ENCODE data around the gene TIMP2. TPM values are rescaled to one million over a fixed set of nuclear protein-coding genes. Genes with fewer than 3 reads are reported as not detected.

The TIMP2 gene
- total and polyA plus RNA-seq, 4 donors: 47.5 to 176 (median 91.9) TPM

DNA sequence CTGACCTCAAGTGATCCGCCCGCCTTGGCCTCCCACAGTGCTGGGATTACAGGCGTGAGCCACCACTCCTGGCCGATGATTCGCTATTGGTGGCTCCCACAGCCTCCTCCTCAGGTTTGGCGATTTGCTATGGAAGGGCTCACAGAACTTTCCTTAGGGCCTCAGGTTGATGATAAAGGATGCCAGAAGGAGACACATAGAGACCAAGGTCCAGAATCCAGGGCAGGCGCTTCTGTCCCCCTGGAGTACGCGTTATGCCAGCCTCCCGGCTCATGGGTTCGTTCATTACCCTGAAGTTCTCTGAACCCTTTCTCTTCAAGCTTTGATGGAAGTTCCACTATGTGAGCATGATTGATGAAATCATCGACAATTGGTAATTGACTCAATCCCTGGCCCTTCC is 34.6 kb upstream of the TIMP2 start:
- 94 to 95% methylated on average over 12 of the region's 12 CpGs for WGBS, 2 donors
- H3K4me3 ChIP-seq: no peak overlapping the region
- ATAC-seq (ENCODE audit: insufficient read depth, low FRiP score): no peak
- H3K9me3 ChIP-seq (ENCODE audit: control insufficient read depth in 4 of 4, insufficient read depth in 3 of 4, low read length in 3 of 4): no peaks in the 10 kb centered on the region
- H3K27me3 ChIP-seq (ENCODE audit: control insufficient read depth in 3 of 3, insufficient read depth in 3 of 3, low read length in 2 of 3): no peaks in the 10 kb centered on the region
- H3K27ac ChIP-seq (ENCODE audit: low read depth in 1 of 2, low read length in 1 of 2): no peak overlapping the region
- peaks cover 0 to 17% (median 2%) of the 10 kb centered on the region in 5 donors for H3K4me1 ChIP-seq (ENCODE audit: control insufficient read depth in 5 of 5, insufficient read depth in 5 of 5, low read length in 5 of 5)
- DNase-seq: no peak
- no peaks in the 10 kb centered on the region for H3K36me3 ChIP-seq (ENCODE audit: control insufficient read depth in 4 of 4, insufficient read depth in 4 of 4, low read length in 4 of 4)
- no peak overlapping the region for H3K9ac ChIP-seq (ENCODE audit: insufficient read depth in 1 of 2, low read length in 2 of 2)
- no peak for TF ChIP-seq CTCF (IDR thresholded peaks at IDR 0.05; ENCODE audit: control extremely low read depth, extremely low read depth)

DNA sequence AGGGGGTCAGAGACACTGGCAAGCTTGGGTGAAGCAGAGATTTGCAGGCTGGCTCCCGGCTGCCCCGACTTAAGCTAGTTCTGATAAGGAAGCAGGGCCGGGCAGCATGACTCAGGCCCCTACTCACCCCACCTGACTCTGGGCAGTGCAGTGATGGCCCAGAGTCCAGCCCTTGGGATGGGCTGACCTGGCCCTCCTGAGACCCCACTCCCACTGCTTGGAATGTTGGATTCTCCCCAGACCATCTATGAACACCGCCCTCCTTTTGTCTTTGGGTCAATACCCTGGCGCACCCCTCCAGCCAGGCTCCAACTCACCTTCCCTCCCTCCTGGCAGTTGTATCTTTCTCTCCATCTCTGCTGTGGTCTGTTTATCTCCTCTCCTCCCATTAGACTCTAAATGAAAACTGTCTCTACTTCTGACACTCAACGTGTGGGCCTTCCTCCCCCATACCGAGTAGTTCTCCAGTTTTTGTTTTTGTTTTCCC is 33.5 kb upstream of the TIMP2 start:
- TF ChIP-seq CTCF (IDR thresholded peaks at IDR 0.05; ENCODE audit: control extremely low read depth, extremely low read depth): no peak
- Histone ChIP-seq H3K36me3 (ENCODE audit: control insufficient read depth in 4 of 4, insufficient read depth in 4 of 4, low read length in 4 of 4) (no peaks in the 10 kb centered on the region), H3K4me3 (no peak overlapping the region), H3K9ac (ENCODE audit: insufficient read depth in 1 of 2, low read length in 2 of 2) (no peak overlapping the region), H3K9me3 (ENCODE audit: control insufficient read depth in 4 of 4, insufficient read depth in 3 of 4, low read length in 3 of 4) (no peaks in the 10 kb centered on the region), H3K4me1 (ENCODE audit: control insufficient read depth in 5 of 5, insufficient read depth in 5 of 5, low read length in 5 of 5) (peaks cover 0 to 19% (median 2%) of the 10 kb centered on the region in 5 donors), H3K27ac (ENCODE audit: low read depth in 1 of 2, low read length in 1 of 2) (no peak overlapping the region), H3K27me3 (ENCODE audit: control insufficient read depth in 3 of 3, insufficient read depth in 3 of 3, low read length in 2 of 3) (no peaks in the 10 kb centered on the region)
- no peak for ATAC-seq (ENCODE audit: insufficient read depth, low FRiP score)
- 88 to 95% methylated on average over 7 of the region's 7 CpGs for WGBS, 2 donors
- no peak for DNase-seq

- no peak overlapping the region for H3K27ac ChIP-seq (ENCODE audit: low read depth in 1 of 2, low read length in 1 of 2)
- no peak overlapping the region for H3K9ac ChIP-seq (ENCODE audit: insufficient read depth in 1 of 2, low read length in 2 of 2)
- H3K36me3 ChIP-seq (ENCODE audit: control insufficient read depth in 4 of 4, insufficient read depth in 4 of 4, low read length in 4 of 4): no peaks in the 10 kb centered on the region
- H3K4me3 ChIP-seq: no peak overlapping the region
- WGBS, 2 donors: 50 to 74% methylated on average over 12 of the region's 12 CpGs
- no peak for TF ChIP-seq CTCF (IDR thresholded peaks at IDR 0.05; ENCODE audit: control extremely low read depth, extremely low read depth)
- H3K4me1 ChIP-seq (ENCODE audit: control insufficient read depth in 5 of 5, insufficient read depth in 5 of 5, low read length in 5 of 5): peaks cover 0 to 33% (median 7%) of the 10 kb centered on the region in 5 donors
- peak; percentile 76 to 87 (median 83) for DNase-seq
- no peak for ATAC-seq (ENCODE audit: insufficient read depth, low FRiP score)
- H3K27me3 ChIP-seq (ENCODE audit: control insufficient read depth in 3 of 3, insufficient read depth in 3 of 3, low read length in 2 of 3): no peaks in the 10 kb centered on the region
- no peaks in the 10 kb centered on the region for H3K9me3 ChIP-seq (ENCODE audit: control insufficient read depth in 4 of 4, insufficient read depth in 3 of 4, low read length in 3 of 4)
Observed at GRCh38 chr17:78957128-78957527, 31.9 kb upstream of the TIMP2 start.

DNA sequence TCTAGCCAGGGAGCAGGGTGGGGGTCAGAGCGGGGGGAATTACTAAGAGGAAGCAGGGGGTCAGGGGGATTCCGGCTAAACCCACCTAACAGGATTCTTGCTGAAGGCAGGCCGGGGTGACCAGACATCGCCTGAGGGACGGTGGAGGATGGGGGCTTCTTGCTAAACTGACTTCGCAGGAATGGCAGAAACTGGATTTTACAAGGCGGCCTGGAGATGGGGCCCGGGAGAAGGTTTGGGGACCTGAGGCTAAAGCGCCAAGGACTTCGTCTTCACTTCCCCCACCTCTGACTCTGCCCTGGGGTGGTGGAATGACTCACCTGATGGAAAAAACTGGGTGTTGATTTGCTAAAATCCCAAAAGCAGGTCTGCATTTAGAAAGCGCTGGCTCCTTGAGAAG is 31.1 kb upstream of the TIMP2 start:
- DNase-seq: no peak
- H3K27me3 ChIP-seq (ENCODE audit: control insufficient read depth in 3 of 3, insufficient read depth in 3 of 3, low read length in 2 of 3): no peaks in the 10 kb centered on the region
- H3K36me3 ChIP-seq (ENCODE audit: control insufficient read depth in 4 of 4, insufficient read depth in 4 of 4, low read length in 4 of 4): no peaks in the 10 kb centered on the region
- ATAC-seq (ENCODE audit: insufficient read depth, low FRiP score): no peak
- H3K4me3 ChIP-seq: no peak overlapping the region
- TF ChIP-seq CTCF (IDR thresholded peaks at IDR 0.05; ENCODE audit: control extremely low read depth, extremely low read depth): no peak
- no peak overlapping the region for H3K27ac ChIP-seq (ENCODE audit: low read depth in 1 of 2, low read length in 1 of 2)
- H3K9me3 ChIP-seq (ENCODE audit: control insufficient read depth in 4 of 4, insufficient read depth in 3 of 4, low read length in 3 of 4): peaks cover 0 to 4% (median 0%) of the 10 kb centered on the region in 4 donors
- WGBS, 2 donors: 89 to 92% methylated on average over 11 of the region's 11 CpGs
- peaks cover 0 to 41% (median 13%) of the 10 kb centered on the region in 5 donors for H3K4me1 ChIP-seq (ENCODE audit: control insufficient read depth in 5 of 5, insufficient read depth in 5 of 5, low read length in 5 of 5)
- no peak overlapping the region for H3K9ac ChIP-seq (ENCODE audit: insufficient read depth in 1 of 2, low read length in 2 of 2)
